Ishikawa (cell line): Measurements from ENCODE around the gene SLC9A9.

ENCODE experiments used
- CEBPB ChIP-seq: IDR thresholded peaks from 2 replicates; pipeline ENCODE4 v1.6.1; 2012
- CREB1 ChIP-seq: IDR thresholded peaks from 2 replicates; pipeline ENCODE4 v1.6.1; 2012; ENCODE audit warnings: low read depth
- EGR1 ChIP-seq: IDR thresholded peaks from 2 replicates; pipeline ENCODE4 v1.6.1; 2012
- EP300 ChIP-seq: IDR thresholded peaks from 2 replicates; pipeline ENCODE4 v1.6.1; 2012; ENCODE audit warnings: borderline replicate concordance
- FOXM1 ChIP-seq: IDR thresholded peaks from 2 replicates; pipeline ENCODE4 v1.6.1; 2012; ENCODE audit warnings: low read depth, borderline replicate concordance
- NFIC ChIP-seq: IDR thresholded peaks from 2 replicates; pipeline ENCODE4 v1.6.1; 2012
- RAD21 ChIP-seq: IDR thresholded peaks from 2 replicates; pipeline ENCODE4 v1.6.1; 2012; ENCODE audit warnings: low read depth
- TAF1 ChIP-seq: IDR thresholded peaks from 2 replicates; pipeline ENCODE4 v1.6.1; 2012; ENCODE audit warnings: low read depth, mild to moderate bottlenecking
- TCF12 ChIP-seq: IDR thresholded peaks from 2 replicates; pipeline ENCODE4 v1.6.1; 2012; ENCODE audit warnings: low read depth
- TEAD4 ChIP-seq: IDR thresholded peaks from 2 replicates; pipeline ENCODE4 v1.6.1; 2012
- YY1 ChIP-seq: IDR thresholded peaks from 2 replicates; pipeline ENCODE4 v1.6.1; 2012; ENCODE audit warnings: low read depth
- ZBTB7A ChIP-seq: IDR thresholded peaks from 2 replicates; pipeline ENCODE4 v1.6.1; 2012; ENCODE audit warnings: low read depth
- TF ChIP-seq, protein P1 (sequence below): IDR thresholded peaks from 2 replicates; pipeline ENCODE4 v1.6.1; 2012
- TF ChIP-seq, protein P2 (sequence below): IDR thresholded peaks from 2 replicates; pipeline ENCODE4 v1.6.1; 2012; ENCODE audit warnings: low read depth, mild to moderate bottlenecking
- TF ChIP-seq, protein P3 (sequence below): IDR thresholded peaks from 2 replicates; pipeline ENCODE4 v1.6.1; 2012

The SLC9A9 gene

DNA sequence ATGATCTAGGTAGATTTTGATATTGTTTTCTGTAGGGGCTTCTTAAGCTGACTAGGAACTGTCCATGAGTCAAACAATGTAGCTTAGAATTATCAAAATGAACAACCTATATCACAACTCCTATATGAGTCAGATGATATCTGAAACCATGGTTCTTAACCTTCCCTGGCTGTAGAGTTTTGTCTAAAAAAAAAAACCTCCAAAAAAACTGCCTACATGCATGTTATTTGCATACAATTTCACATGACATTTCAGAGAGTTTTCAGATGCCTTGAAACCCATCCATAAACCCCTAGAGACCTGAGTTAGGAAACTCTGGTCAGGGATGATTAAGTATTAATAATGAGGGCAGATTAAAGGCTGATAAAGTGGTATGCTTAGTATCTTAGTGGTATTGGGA is 571.7 kb downstream of the SLC9A9 start:
- TF ChIP-seq EGR1, result no peak
- TF ChIP-seq, protein P1, sequence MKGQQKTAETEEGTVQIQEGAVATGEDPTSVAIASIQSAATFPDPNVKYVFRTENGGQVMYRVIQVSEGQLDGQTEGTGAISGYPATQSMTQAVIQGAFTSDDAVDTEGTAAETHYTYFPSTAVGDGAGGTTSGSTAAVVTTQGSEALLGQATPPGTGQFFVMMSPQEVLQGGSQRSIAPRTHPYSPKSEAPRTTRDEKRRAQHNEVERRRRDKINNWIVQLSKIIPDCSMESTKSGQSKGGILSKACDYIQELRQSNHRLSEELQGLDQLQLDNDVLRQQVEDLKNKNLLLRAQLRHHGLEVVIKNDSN, result no peak
- TF ChIP-seq YY1, result no peak
- TF ChIP-seq TEAD4, result no peak
- TF ChIP-seq FOXM1, result no peak
- TF ChIP-seq NFIC, result no peak
- no peak for TF ChIP-seq CREB1

DNA sequence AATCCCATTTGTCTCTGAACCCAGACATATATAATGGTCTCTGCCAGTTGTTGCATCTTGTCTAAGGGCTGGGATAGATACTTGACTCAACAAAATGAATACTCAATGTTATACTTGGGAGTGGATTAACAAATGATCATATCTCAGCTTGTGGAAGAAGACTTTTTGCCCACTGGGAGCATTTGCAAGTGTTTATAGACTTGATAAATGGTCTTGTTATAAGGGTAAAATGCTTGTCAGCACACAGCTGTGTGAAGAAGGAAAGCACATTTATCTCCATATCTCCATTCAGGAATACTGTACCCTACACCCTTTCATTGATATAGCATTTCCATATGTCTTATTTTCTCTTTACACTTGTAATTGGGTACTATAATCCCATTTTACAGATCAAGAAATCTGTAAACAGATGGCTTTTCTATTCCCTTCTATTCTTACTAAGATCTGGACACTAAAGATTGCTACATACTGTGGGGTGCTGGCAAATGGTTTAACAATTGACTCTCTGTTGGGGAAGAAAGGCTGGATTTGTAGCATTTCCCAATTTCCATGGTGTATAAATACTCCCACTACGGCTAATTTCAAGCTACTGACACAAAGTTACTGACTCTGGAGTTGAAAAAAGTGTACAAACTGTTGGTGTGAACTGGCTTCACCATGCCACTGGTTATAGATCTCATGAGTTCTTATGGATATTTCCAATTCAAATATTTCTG is 574.1 kb downstream of the SLC9A9 start:
- TF ChIP-seq RAD21 (no peak), YY1 (no peak), TCF12 (no peak), ZBTB7A (no peak), CREB1 (no peak), TEAD4 (no peak), TAF1 (no peak), NFIC (no peak), EGR1 (no peak)
- TF ChIP-seq, protein P2, sequence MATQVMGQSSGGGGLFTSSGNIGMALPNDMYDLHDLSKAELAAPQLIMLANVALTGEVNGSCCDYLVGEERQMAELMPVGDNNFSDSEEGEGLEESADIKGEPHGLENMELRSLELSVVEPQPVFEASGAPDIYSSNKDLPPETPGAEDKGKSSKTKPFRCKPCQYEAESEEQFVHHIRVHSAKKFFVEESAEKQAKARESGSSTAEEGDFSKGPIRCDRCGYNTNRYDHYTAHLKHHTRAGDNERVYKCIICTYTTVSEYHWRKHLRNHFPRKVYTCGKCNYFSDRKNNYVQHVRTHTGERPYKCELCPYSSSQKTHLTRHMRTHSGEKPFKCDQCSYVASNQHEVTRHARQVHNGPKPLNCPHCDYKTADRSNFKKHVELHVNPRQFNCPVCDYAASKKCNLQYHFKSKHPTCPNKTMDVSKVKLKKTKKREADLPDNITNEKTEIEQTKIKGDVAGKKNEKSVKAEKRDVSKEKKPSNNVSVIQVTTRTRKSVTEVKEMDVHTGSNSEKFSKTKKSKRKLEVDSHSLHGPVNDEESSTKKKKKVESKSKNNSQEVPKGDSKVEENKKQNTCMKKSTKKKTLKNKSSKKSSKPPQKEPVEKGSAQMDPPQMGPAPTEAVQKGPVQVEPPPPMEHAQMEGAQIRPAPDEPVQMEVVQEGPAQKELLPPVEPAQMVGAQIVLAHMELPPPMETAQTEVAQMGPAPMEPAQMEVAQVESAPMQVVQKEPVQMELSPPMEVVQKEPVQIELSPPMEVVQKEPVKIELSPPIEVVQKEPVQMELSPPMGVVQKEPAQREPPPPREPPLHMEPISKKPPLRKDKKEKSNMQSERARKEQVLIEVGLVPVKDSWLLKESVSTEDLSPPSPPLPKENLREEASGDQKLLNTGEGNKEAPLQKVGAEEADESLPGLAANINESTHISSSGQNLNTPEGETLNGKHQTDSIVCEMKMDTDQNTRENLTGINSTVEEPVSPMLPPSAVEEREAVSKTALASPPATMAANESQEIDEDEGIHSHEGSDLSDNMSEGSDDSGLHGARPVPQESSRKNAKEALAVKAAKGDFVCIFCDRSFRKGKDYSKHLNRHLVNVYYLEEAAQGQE, result no peak
- TF ChIP-seq, protein P3, sequence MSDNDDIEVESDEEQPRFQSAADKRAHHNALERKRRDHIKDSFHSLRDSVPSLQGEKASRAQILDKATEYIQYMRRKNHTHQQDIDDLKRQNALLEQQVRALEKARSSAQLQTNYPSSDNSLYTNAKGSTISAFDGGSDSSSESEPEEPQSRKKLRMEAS, result no peak

DNA sequence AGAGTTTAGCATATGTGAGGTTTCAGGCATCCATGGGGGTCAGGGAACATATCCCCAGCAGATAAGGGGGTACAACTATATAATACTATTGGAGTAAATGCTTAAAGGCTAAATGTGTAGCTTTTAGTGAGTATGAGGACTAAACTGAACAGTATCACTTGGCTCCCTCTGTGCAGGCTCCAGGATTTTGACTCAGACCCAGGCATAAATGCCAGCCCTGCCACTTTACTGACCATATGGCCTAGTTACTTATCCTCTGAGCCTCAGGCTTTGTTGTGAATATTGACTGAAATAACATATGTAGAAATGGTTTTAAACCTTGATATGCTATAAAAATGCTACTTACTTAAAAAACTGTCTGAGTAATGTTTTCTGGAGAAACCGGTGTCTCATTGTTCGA is 577.1 kb downstream of the SLC9A9 start:
- TF ChIP-seq NFIC, result no peak
- TF ChIP-seq RAD21, result no peak
- no peak for TF ChIP-seq TAF1
- no peak for TF ChIP-seq TCF12
- TF ChIP-seq, protein P1, result no peak
- no peak for TF ChIP-seq CEBPB
- no peak for TF ChIP-seq FOXM1
- no peak for TF ChIP-seq EGR1
- no peak for TF ChIP-seq ZBTB7A
- no peak for TF ChIP-seq YY1
- no peak for TF ChIP-seq CREB1
- no peak for TF ChIP-seq TEAD4
- TF ChIP-seq EP300, result no peak
- TF ChIP-seq, protein P2, result no peak
- TF ChIP-seq, protein P3, result no peak

DNA sequence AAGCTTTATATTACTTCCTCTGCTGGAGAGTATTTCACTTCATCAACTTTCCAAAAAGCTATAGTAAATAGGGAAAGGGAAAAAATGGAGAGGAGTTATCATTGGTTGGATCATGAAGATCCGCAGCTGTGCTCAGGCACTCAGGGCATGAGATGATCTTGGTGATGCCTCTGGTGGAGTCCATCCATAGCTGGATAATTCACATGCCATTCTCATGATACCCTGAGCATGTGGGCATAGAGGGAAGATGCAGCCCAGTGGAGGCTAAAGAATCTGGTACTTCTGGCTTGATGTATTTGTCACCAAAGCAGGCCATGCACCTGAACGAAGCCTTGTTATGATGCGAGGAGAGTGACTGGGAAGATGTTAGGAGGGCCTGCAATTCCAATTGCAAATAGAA is 578.5 kb downstream of the SLC9A9 start:
- TF ChIP-seq EGR1 (no peak), NFIC (no peak), TEAD4 (no peak), CEBPB (no peak), CREB1 (no peak), ZBTB7A (no peak), YY1 (no peak), TCF12 (no peak), EP300 (no peak), TAF1 (no peak), FOXM1 (no peak)
- TF ChIP-seq, protein P3, result no peak
- TF ChIP-seq, protein P2, result no peak

DNA sequence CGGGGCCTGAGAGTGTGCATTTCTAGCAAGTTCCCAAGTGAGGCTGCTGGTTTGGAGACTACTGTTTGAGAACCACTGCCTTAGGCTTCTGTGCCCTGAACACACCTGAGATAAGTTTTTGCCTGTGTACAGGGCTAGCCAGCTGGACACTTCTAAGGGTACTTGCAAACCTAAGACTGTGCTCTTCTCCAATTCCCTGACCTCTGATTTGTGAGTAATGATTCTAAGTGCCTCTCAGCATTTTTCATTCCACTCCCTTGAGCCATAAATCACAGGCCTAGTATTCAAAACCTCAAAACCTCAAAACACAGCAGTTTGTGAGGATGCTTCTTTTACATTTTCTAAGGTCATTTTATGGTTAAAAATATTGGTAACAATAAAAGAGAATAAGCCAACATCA is 580.3 kb downstream of the SLC9A9 start:
- TF ChIP-seq FOXM1 (no peak), ZBTB7A (no peak), EGR1 (no peak), YY1 (no peak), CREB1 (no peak), RAD21 (no peak), TEAD4 (no peak), NFIC (no peak), TAF1 (no peak), EP300 (no peak), CEBPB (no peak), TCF12 (no peak)
- TF ChIP-seq, protein P1, result no peak
- TF ChIP-seq, protein P2, result no peak
- TF ChIP-seq, protein P3, result no peak
